K562 (cell line): ENCODE results near the gene WASL. TPM values are rescaled to one million over a fixed set of nuclear protein-coding genes. Genes with fewer than 3 reads are reported as not detected.

Experiments used
- CBX2 ChIP-seq: fragments of 200-600 bp; sonication (generic); IDR thresholded peaks from one replicate; pipeline ENCODE4 v1.6.1; 2012; ENCODE audit warnings: mild to moderate bottlenecking, low read length, inconsistent platforms; ENCODE audit not compliant: insufficient read depth, poor library complexity, severe bottlenecking
- CEBPB ChIP-seq: fragments of 450-650 bp; IDR thresholded peaks from 2 replicates; pipeline ENCODE4 v1.6.1; 2016; ENCODE audit warnings: missing genetic modification characterization, missing compliant biosample characterization
- DPF2 ChIP-seq: fragments of 450-650 bp; IDR thresholded peaks from 2 replicates; pipeline ENCODE4 v1.6.1; 2016
- EGR1 ChIP-seq: fragments of 450-650 bp; conservative IDR thresholded peaks from 2 replicates; pipeline ENCODE4 v1.6.1; 2017; ENCODE audit warnings: mild to moderate bottlenecking
- ELF4 ChIP-seq: fragments of 450-650 bp; formaldehyde crosslinking; IDR thresholded peaks from 2 replicates; pipeline ENCODE4 v1.4.0; 2022; ENCODE audit warnings: missing genetic modification characterization
- MAZ ChIP-seq, 2 experiments: fragments of 450-650 bp in 1 of 2; sonication (generic) in 1 of 2; formaldehyde crosslinking; IDR thresholded peaks in 1 of 2; conservative IDR thresholded peaks in 1 of 2; 2 replicates each; pipeline versions ENCODE4 v1.4.0 to v1.5.0; 2020; ENCODE audit warnings: mild to moderate bottlenecking in 1 of 2, missing genetic modification reagents in 1 of 2
- MTA3 ChIP-seq: fragments of 450-650 bp; formaldehyde crosslinking; IDR thresholded peaks from 2 replicates; pipeline ENCODE4 v1.6.1; 2017; ENCODE audit warnings: mild to moderate bottlenecking, borderline replicate concordance
- NBN ChIP-seq: fragments of 450-650 bp; IDR thresholded peaks from 2 replicates; pipeline ENCODE4 v1.6.1; 2016; ENCODE audit warnings: low read depth, mild to moderate bottlenecking
- PML ChIP-seq: IDR thresholded peaks from 2 replicates; pipeline ENCODE4 v1.6.1; 2012; ENCODE audit warnings: low read length, inconsistent platforms
- ZFP1 ChIP-seq: fragments of 450-650 bp; formaldehyde crosslinking; IDR thresholded peaks from 2 replicates; pipeline ENCODE4 v1.4.0; 2020; ENCODE audit warnings: mild to moderate bottlenecking, mixed read lengths
- ZNF165 ChIP-seq: fragments of 250-450 bp; sonication (Bioruptor Pico); IDR thresholded peaks from 2 replicates; pipeline ENCODE4 v1.4.0; 2020; ENCODE audit warnings: borderline replicate concordance
- ZZZ3 ChIP-seq: fragments of 450-650 bp; IDR thresholded peaks from 2 replicates; pipeline ENCODE4 v1.6.1; 2016; ENCODE audit warnings: antibody characterized with exemption, mild to moderate bottlenecking, moderate library complexity
- polyA plus RNA-seq, 8 experiments: library from polyadenylated mRNA; depleted of rRNA in 4 of 8; stranded (reverse) in 5 of 8; unstranded in 3 of 8; fragments of >200 nt; fragmentation: Nextera tagmentation in 2 of 8; fragmentation: Illumina TruSeq in 1 of 8; extraction: Ambion mirVana in 2 of 8; extraction: Trizol in 1 of 8; gene quantifications; 2 replicates each; pipeline versions ENCODE4 v1.2.1 to v1.2.3, GENCODE V29; 2011 to 2014; ENCODE audit warnings: inconsistent platforms in 1 of 8, missing spikeins in 1 of 8
- total RNA-seq, 7 experiments: library from RNA; depleted of rRNA in 6 of 7; stranded (reverse); fragments of >200 nt in 6 of 7; fragmentation: Illumina TruSeq in 2 of 7; extraction: Trizol in 2 of 7; gene quantifications; 2 replicates each; pipeline versions ENCODE4 v1.2.1 to v1.2.3, GENCODE V29; 2011 to 2021; ENCODE audit warnings: low replicate concordance in 1 of 7
- TF ChIP-seq, protein P1 (sequence below): IDR thresholded peaks from 2 replicates; pipeline ENCODE4 v1.6.1; 2016; ENCODE audit warnings: missing genetic modification characterization, missing compliant biosample characterization
- TF ChIP-seq, protein P2 (sequence below): fragments of 250-450 bp; sonication (Bioruptor Pico); IDR thresholded peaks from 2 replicates; pipeline ENCODE4 v1.5.0; 2021
- TF ChIP-seq, protein P3 (sequence below): fragments of 450-650 bp; formaldehyde crosslinking; IDR thresholded peaks from 2 replicates; pipeline ENCODE4 v1.4.0; 2020; ENCODE audit warnings: mild to moderate bottlenecking
- TF ChIP-seq, protein P4 (sequence below): sonication (generic); formaldehyde crosslinking; IDR thresholded peaks from 2 replicates; pipeline ENCODE4 v1.8.0; 2022; ENCODE audit warnings: missing genetic modification reagents, mild to moderate bottlenecking, moderate library complexity, borderline replicate concordance
- TF ChIP-seq, protein P5 (sequence below): sonication (generic); formaldehyde crosslinking; IDR thresholded peaks from 2 replicates; pipeline ENCODE4 v1.8.0; 2022; ENCODE audit warnings: mild to moderate bottlenecking, missing genetic modification reagents

WASL gene
- total and polyA plus RNA-seq, 9 of the 15 experiments (the other 6 are each of a cell fraction or from before 2014, with no cell fraction given) = 3.2 to 13.9 (median 8.3) TPM

DNA sequence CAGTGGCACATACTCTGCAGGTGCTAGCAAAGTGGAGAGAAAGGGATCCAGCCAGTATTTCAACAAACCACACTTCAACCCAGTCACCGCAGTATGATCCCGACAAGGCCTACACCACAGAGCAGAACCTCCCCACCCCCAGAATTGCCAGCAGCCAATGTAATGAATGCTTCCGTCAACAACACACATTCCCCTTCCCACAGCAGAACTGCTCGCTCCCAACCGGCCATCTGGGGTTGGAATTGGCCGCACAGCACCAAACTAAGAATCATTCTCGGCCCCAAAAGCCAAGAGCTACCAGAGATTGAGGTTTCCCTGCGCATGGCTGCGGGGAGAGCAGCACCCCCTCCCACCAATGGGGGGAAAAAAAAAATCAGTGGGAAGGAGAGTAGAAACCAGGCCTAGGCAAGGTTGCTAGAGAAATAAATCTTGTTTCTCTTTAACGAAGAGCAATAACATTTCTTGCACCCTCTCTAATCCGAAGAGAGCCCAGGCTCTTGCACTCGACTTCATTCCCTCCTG lies 1.1 kb downstream of the WASL start (continued):
- TF ChIP-seq, protein P1, sequence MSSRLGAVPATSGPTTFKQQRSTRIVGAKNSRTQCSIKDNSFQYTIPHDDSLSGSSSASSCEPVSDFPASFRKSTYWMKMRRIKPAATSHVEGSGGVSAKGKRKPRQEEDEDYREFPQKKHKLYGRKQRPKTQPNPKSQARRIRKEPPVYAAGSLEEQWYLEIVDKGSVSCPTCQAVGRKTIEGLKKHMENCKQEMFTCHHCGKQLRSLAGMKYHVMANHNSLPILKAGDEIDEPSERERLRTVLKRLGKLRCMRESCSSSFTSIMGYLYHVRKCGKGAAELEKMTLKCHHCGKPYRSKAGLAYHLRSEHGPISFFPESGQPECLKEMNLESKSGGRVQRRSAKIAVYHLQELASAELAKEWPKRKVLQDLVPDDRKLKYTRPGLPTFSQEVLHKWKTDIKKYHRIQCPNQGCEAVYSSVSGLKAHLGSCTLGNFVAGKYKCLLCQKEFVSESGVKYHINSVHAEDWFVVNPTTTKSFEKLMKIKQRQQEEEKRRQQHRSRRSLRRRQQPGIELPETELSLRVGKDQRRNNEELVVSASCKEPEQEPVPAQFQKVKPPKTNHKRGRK = peak; percentile 49; the same call in 1 of the 2 replicates
- TF ChIP-seq, protein P2, sequence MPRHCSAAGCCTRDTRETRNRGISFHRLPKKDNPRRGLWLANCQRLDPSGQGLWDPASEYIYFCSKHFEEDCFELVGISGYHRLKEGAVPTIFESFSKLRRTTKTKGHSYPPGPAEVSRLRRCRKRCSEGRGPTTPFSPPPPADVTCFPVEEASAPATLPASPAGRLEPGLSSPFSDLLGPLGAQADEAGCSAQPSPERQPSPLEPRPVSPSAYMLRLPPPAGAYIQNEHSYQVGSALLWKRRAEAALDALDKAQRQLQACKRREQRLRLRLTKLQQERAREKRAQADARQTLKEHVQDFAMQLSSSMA (CRISPR knock-in tag) = no peak
- TF ChIP-seq ZZZ3 (no peak), PML (0 out of 2 replicates have a peak, but pooled peaks have one; percentile 23), MAZ (CRISPR knock-in tag; conservative IDR thresholded peaks at IDR 0.05 in 1 of 2, IDR thresholded peaks at IDR 0.05 in 1 of 2) (peak; percentile 32 to 52; a peak in 2 of 4 replicates), DPF2 (peak; percentile 54; the same call in 1 of the 2 replicates), ZNF165 (CRISPR knock-in tag) (0 out of 2 replicates have a peak, but pooled peaks have one; percentile 29), CBX2 (no peak), ELF4 (0 out of 2 replicates have a peak, but pooled peaks have one; percentile 5), MTA3 (peak; percentile 15; the same call in 1 of the 2 replicates), EGR1 (peak; percentile 65), CEBPB (tag) (no peak), ZFP1 (CRISPR knock-in tag) (no peak), NBN (peak; percentile 63)
- TF ChIP-seq, protein P3, sequence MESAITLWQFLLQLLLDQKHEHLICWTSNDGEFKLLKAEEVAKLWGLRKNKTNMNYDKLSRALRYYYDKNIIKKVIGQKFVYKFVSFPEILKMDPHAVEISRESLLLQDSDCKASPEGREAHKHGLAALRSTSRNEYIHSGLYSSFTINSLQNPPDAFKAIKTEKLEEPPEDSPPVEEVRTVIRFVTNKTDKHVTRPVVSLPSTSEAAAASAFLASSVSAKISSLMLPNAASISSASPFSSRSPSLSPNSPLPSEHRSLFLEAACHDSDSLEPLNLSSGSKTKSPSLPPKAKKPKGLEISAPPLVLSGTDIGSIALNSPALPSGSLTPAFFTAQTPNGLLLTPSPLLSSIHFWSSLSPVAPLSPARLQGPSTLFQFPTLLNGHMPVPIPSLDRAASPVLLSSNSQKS = no peak
- TF ChIP-seq, protein P4, sequence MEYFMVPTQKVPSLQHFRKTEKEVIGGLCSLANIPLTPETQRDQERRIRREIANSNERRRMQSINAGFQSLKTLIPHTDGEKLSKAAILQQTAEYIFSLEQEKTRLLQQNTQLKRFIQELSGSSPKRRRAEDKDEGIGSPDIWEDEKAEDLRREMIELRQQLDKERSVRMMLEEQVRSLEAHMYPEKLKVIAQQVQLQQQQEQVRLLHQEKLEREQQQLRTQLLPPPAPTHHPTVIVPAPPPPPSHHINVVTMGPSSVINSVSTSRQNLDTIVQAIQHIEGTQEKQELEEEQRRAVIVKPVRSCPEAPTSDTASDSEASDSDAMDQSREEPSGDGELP (CRISPR knock-in tag) = peak; percentile 46; the same call in 1 of the 2 replicates
- TF ChIP-seq, protein P5, sequence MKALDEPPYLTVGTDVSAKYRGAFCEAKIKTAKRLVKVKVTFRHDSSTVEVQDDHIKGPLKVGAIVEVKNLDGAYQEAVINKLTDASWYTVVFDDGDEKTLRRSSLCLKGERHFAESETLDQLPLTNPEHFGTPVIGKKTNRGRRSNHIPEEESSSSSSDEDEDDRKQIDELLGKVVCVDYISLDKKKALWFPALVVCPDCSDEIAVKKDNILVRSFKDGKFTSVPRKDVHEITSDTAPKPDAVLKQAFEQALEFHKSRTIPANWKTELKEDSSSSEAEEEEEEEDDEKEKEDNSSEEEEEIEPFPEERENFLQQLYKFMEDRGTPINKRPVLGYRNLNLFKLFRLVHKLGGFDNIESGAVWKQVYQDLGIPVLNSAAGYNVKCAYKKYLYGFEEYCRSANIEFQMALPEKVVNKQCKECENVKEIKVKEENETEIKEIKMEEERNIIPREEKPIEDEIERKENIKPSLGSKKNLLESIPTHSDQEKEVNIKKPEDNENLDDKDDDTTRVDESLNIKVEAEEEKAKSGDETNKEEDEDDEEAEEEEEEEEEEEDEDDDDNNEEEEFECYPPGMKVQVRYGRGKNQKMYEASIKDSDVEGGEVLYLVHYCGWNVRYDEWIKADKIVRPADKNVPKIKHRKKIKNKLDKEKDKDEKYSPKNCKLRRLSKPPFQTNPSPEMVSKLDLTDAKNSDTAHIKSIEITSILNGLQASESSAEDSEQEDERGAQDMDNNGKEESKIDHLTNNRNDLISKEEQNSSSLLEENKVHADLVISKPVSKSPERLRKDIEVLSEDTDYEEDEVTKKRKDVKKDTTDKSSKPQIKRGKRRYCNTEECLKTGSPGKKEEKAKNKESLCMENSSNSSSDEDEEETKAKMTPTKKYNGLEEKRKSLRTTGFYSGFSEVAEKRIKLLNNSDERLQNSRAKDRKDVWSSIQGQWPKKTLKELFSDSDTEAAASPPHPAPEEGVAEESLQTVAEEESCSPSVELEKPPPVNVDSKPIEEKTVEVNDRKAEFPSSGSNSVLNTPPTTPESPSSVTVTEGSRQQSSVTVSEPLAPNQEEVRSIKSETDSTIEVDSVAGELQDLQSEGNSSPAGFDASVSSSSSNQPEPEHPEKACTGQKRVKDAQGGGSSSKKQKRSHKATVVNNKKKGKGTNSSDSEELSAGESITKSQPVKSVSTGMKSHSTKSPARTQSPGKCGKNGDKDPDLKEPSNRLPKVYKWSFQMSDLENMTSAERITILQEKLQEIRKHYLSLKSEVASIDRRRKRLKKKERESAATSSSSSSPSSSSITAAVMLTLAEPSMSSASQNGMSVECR (CRISPR knock-in tag) = peak; percentile 54; the same call in 1 of the 2 replicates
